Measurements from ENCODE around the gene TSACC.

- TF ChIP-seq CTCF (IDR thresholded peaks at IDR 0.05) (no peak), EZH2 (IDR thresholded peaks at IDR 0.05; ENCODE audit: borderline replicate concordance, insufficient read depth, low read depth, low read length, poor library complexity, severe bottlenecking) (no peak)
These were observed 9.0 kb downstream of the TSACC start for GRCh38 chr1:156347331-156347730.

Measured in B cell (primary cell).